HG03175 (cell line): ENCODE data around the gene IWS1.

Source experiments
- ATAC-seq: cut with Tn5 transposase; IDR thresholded peaks from one replicate; pipeline ENCODE4 v1.9.1; 2021; ENCODE audit warnings: mild to moderate bottlenecking, moderate library complexity; ENCODE audit not compliant: unreplicated experiment

IWS1 gene

DNA sequence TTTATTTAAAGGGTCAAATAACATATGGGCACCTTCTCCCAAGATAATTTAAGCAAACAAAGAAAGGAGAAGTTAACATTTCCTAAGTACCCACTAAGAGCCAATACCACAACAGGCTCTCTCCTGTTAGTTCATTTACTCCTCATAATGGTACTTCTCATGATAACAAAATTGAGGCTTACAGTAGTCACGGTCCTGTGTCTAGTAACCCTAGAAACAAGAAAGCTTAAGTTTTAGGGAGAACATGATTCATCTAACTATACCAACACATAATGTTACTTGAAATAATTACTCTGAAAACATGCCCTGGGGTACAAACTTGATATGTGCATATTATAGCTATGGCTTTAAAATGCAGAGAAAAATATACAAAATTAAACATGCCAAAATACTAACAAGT is 19.8 kb downstream of the IWS1 start:
- no peak for ATAC-seq

- ATAC-seq, result no peak
Measured at GRCh38 chr2:127504552-127505430, 21.5 kb downstream of the IWS1 start.

GRCh38 chr2:127503491-127503890 is 22.8 kb downstream of the IWS1 start:
- ATAC-seq, result no peak

DNA sequence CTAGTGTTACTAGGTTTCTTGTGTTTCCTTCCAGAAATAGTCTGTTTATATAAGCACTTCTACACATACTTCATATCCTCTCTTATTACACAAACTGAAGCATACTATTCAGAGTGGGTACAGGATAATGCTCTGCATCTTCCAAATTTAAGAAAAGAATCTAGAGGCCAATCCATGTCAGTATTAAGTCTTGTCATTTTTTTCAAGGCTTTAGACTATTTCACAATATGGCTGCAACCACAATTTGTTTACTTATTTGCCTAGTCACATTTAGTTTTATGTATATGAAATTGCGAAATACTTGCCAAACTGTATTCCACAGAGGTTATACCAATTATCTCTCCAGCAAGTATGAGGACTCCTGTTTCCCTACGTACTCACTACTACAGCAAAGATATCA is 27.9 kb downstream of the IWS1 start:
- ATAC-seq, result no peak

GRCh38 chr2:127490283-127490682 is 36.0 kb downstream of the IWS1 start:
- no peak for ATAC-seq

- no peak for ATAC-seq
Measured at GRCh38 chr2:127486247-127487058, 39.8 kb downstream of the IWS1 start.

GRCh38 chr2:127485694-127486071 is 40.6 kb downstream of the IWS1 start:
- no peak for ATAC-seq

DNA sequence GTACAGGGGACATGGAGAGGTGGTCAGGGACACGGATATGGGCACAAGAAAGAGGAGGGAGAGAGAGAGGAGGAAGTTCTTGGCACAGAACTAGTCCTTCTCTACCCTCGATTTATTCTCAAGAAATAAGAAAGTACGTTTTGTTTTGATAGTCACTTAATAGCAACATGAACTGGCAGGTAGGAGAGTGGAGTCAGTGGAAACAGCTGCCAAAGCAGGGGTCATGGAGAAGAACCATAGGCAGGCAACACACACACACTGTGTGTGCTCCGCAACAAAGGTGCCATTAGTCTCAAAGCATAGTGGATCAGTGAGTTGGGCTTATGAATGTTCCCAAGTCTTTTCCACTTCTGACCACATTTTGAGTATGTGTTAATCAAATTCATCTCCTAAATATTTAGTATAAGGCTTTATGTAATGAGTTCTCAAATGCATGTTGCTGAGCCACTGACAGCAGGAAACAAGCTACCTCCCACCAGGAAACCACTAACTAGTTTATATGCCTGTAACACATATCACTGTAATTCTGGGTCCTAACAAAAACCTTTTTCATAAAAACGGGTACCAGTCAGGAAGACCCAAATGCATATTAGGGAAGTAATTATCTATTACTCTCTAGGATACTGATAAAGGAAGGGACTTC is 41.1 kb downstream of the IWS1 start:
- no peak for ATAC-seq

GRCh38 chr2:127482031-127482430 is 44.3 kb downstream of the IWS1 start:
- ATAC-seq, result no peak

DNA sequence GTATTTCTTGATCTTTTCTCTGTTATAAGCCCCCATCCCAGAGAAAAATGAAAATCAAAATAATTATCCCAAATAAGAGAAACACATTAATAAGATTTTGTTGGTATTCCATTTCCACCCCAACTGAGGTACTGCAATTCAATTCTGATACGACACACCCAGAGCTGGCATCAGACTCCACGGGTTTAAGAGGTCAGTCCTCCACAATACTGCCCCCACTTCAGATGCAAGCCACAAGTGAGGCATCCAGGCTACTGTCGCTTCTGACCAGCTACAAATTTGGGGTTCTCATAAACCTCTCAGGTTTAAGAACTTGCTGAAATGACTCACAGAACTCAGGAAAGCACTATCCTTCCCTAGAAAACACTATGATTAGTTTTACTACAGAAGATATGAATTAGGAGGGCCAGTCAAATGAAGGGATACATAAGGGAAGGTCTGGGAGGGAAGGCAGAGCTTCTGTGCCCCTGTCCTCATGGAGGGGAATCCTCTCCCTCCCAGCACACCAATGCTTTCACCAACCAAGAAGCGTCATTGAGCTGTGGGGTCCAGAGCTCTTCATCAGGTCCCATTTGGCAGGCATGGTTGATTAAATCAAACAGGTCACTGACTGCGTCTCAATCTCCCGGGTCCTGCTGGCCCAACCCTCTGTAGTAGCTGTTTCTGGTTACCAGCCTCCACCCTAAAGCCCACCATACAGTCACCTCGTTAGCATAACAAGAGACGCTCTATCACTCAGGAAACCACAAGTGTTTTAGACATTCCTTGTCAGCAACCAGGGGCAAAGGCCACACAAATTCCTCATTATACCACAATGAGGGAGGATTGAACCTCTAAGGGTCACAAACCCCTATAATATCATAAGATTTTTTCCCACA is 46.2 kb downstream of the IWS1 start:
- ATAC-seq, result no peak

DNA sequence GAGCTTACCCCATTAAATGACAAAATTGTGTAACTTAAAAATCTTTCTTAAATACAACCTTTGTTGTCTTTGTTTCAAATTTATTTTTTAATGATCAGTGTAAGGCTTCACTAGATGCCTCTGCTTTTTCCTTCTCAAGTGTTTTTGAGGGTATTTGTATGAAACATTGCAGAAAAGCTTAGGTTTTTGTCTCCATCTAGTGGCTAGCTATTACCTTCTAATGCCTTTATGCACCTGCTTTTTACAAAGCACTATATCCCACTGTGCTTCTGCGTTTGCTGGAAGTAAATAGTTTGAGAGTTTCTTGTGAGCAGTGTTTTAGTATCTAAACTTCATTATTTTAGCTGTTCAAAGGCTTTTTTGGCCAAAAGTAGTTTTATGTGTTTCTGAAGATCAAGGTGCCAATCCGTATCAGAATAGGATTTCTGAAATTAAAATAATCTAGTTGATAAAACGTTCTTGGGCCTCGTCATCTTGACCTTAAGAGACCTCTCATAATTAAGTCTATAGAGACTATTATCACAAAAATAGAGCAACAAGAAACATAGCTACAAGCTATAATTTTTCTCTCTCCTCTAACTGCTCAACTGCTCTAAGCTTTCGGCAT is 47.0 kb downstream of the IWS1 start:
- ATAC-seq, result peak; percentile 41

DNA sequence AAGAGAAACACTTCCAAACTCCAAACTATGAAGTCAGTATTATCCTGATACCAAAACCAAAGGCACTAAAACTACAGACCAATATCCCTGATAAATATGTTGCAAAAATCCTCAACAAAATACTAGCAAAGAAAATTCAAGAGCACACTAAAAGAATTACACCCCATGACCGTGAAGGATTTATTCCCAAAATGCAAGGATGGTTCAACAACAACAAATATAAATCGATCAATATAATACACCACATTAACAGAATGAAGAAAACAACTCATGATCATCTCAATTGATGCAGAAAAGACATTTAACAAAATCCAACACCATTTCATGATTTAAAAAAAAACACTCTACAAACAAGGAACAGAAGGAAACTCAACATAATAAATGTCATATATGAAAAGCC is 50.5 kb downstream of the IWS1 start:
- ATAC-seq, result no peak

- no peak for ATAC-seq
Measured at GRCh38 chr2:127472268-127472667, 54.0 kb downstream of the IWS1 start.

- ATAC-seq, result no peak
Measured at GRCh38 chr2:127471286-127471988, 54.9 kb downstream of the IWS1 start.

DNA sequence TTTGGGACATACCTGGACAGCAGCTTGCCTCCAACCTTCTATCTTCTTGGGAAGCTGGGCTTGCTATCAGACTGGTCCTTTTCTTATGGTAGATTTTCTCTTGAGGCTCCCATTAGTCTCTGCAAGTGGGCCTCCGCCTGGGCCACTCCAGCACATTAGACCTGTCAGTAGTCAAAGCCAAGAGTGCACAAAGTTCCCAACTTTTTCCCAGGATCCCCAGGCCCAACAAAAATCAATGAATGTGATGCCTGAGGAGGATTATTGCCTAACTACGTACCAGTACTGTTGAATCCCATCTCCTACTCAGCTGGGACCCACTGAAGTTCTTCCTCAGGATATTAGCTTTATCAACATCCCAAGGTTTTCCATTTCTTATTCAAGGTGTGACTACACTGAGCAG is 56.3 kb downstream of the IWS1 start:
- no peak for ATAC-seq

DNA sequence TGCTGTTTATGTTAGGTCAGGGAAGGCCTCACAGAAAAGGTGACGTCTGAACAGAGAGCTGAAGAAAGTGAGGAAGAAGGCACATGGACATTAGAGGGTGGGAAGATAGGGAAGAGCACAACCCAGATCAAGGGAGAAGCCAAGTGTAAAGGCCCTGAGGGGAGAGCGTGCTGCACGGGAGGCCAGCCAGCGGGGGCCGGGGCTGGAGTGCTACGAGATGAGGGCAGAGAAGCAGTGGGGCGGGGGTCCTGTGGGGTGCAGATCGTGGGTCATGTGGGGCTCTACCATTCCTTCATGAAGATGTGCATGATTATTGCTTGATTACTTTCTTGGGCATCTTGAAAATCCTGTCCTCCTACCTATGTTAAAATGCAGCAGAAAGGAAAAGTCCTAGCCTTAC is 57.2 kb downstream of the IWS1 start:
- ATAC-seq, result no peak

- no peak for ATAC-seq
Measured at GRCh38 chr2:127465258-127465657, 61.0 kb downstream of the IWS1 start.

DNA sequence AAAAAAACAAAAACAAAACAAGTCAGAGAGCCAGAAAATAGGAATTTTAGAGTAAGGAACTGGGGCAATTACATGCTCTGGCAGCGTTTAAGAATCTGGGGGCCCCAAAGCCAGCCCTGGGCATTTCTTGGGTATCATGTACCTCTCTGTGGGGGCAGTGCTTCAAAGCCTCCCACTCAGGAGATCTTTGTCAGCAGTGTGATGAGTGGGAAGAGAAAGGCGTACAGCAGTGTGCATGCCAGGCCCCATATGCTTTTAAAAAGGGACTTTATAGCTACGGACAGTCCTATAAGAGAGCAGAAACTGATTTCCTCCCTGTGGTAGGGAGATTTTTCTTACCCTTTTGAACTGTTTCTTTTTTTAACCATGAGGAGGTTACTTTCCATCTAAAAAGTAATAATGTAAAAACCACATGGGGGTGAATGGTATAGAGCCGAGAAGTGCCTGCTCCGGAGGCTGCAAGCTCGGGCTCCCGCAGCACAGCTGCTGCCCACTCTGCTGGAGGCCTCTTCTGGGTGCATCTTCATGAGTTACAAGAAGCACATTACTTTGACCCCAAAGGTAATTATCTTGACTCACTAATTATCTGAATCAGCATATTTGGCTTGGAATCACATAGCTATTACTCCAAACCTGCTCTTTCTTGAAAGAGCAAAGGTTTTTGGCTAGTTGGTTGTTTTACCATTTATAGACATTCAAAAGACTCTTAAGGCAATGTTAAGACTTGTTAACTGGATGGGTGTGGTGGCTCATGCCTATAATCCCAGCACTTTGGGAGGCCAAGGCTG is 61.6 kb downstream of the IWS1 start:
- no peak for ATAC-seq
